Neural cell (in vitro differentiated cells): Measurements from ENCODE around the gene ZNF774. TPM values are rescaled to one million over a fixed set of nuclear protein-coding genes. Genes with fewer than 3 reads are reported as not detected.

Experiments used
- H2AFZ ChIP-seq: fragments of 200-600, 300-800 bp; sonication (generic), shearing (Covaris generic); 2 replicates; pipeline ENCODE4 v1.6.0; 2014; ENCODE audit warnings: low read depth, mild to moderate bottlenecking, antibody characterized with exemption, low read length, moderate library complexity
- H3F3A ChIP-seq: fragments of 200-600 bp; shearing (Covaris generic); 2 replicates; pipeline ENCODE4 v1.6.1; 2016; ENCODE audit warnings: mild to moderate bottlenecking, moderate library complexity, mixed read lengths, antibody characterized with exemption, low read length; ENCODE audit not compliant: insufficient read depth, poor library complexity, severe bottlenecking
- H3K27ac ChIP-seq: fragments of 200-600, 300-800 bp; sonication (generic), shearing (Covaris generic); 2 replicates; pipeline ENCODE4 v1.5.1; 2014; ENCODE audit warnings: mild to moderate bottlenecking, low read length, moderate library complexity
- H3K27me3 ChIP-seq: fragments of 300-800, 200-600 bp; sonication (generic), shearing (Covaris generic); 2 replicates; pipeline ENCODE4 v1.6.0; 2014; ENCODE audit warnings: mild to moderate bottlenecking, low read depth, low read length, moderate library complexity; ENCODE audit not compliant: insufficient read depth
- H3K36me3 ChIP-seq: fragments of 300-800, 200-600 bp; sonication (generic), shearing (Covaris generic); 2 replicates; pipeline ENCODE4 v1.5.1; 2014; ENCODE audit warnings: mild to moderate bottlenecking, antibody characterized with exemption, low read length, moderate library complexity; ENCODE audit not compliant: insufficient read depth
- H3K4me2 ChIP-seq: fragments of 300-800, 200-600 bp; sonication (generic), shearing (Covaris generic); 2 replicates; pipeline ENCODE4 v1.6.0; 2014; ENCODE audit warnings: mild to moderate bottlenecking, low read length
- H3K4me3 ChIP-seq: fragments of 300-800, 200-600 bp; sonication (generic), shearing (Covaris generic); 2 replicates; pipeline ENCODE4 v1.5.1; 2014; ENCODE audit warnings: mild to moderate bottlenecking, low read length, moderate library complexity
- H3K79me2 ChIP-seq: fragments of 200-600 bp; shearing (Covaris generic); replicated peaks from 2 replicates; pipeline ENCODE4 v1.6.0; 2014; ENCODE audit warnings: mild to moderate bottlenecking, low read length, moderate library complexity; ENCODE audit not compliant: insufficient read depth
- H3K9ac ChIP-seq: fragments of 300-800, 200-600 bp; sonication (generic), shearing (Covaris generic); 2 replicates; pipeline ENCODE4 v1.6.1; 2016; ENCODE audit warnings: mild to moderate bottlenecking, low read length, mixed read lengths
- H3K9me2 ChIP-seq: fragments of 200-600 bp; shearing (Covaris generic); 2 replicates; pipeline ENCODE4 v1.6.1; 2016; ENCODE audit warnings: mild to moderate bottlenecking, low read length, mixed read lengths; ENCODE audit not compliant: insufficient read depth
- H3K9me3 ChIP-seq: fragments of 200-600, 300-800 bp; sonication (generic), shearing (Covaris generic); 2 replicates; pipeline ENCODE4 v1.6.1; 2016; ENCODE audit warnings: mild to moderate bottlenecking, mixed run types, low read length, moderate library complexity, mixed read lengths
- H4K20me1 ChIP-seq: fragments of 200-600 bp; shearing (Covaris generic); 2 replicates; pipeline ENCODE4 v1.6.1; 2016; ENCODE audit warnings: mild to moderate bottlenecking, mixed run types; ENCODE audit not compliant: insufficient read depth
- CTCF ChIP-seq: fragments of 450-650 bp; IDR thresholded peaks from 2 replicates; pipeline ENCODE4 v1.5.1; 2014; ENCODE audit warnings: antibody characterized with exemption, mild to moderate bottlenecking, moderate library complexity; ENCODE audit not compliant: poor library complexity, severe bottlenecking
- EP300 ChIP-seq: fragments of 450-650 bp; conservative IDR thresholded peaks from 2 replicates; pipeline ENCODE4 v1.6.1; 2014; ENCODE audit warnings: antibody characterized with exemption, mild to moderate bottlenecking, moderate library complexity; ENCODE audit not compliant: poor library complexity, severe bottlenecking
- EZH2 ChIP-seq: fragments of 200-600, 300-800 bp; shearing (Covaris generic), sonication (generic); IDR thresholded peaks from 2 replicates; pipeline ENCODE4 v1.6.1; 2014; ENCODE audit warnings: antibody characterized with exemption, low read length, borderline replicate concordance, mild to moderate bottlenecking; ENCODE audit not compliant: insufficient read depth, poor library complexity, severe bottlenecking
- MXI1 ChIP-seq: fragments of 450-650 bp; conservative IDR thresholded peaks from 2 replicates; pipeline ENCODE4 v1.6.1; 2014; ENCODE audit warnings: antibody characterized with exemption, mild to moderate bottlenecking; ENCODE audit not compliant: poor library complexity, severe bottlenecking
- POLR2AphosphoS5 ChIP-seq: IDR thresholded peaks from 2 replicates; pipeline ENCODE4 v1.6.1; 2012
- RAD21 ChIP-seq: fragments of 450-650 bp; conservative IDR thresholded peaks from 2 replicates; pipeline ENCODE4 v1.6.1; 2014; ENCODE audit warnings: antibody characterized with exemption, mild to moderate bottlenecking, moderate library complexity
- SMC3 ChIP-seq: fragments of 450-650 bp; conservative IDR thresholded peaks from 2 replicates; pipeline ENCODE4 v1.6.1; 2014; ENCODE audit warnings: antibody characterized with exemption, mild to moderate bottlenecking, moderate library complexity; ENCODE audit not compliant: poor library complexity
- TAF1 ChIP-seq: IDR thresholded peaks from 2 replicates; pipeline ENCODE4 v1.6.1; 2012; ENCODE audit warnings: low read depth
- polyA plus RNA-seq: library from polyadenylated mRNA; depleted of rRNA; stranded (reverse); fragments of >200 nt; gene quantifications from 2 replicates; pipeline ENCODE4 v1.2.3, GENCODE V29; 2014
- TF ChIP-seq, protein P1 (sequence below): IDR thresholded peaks from 2 replicates; pipeline ENCODE4 v1.6.1; 2012; ENCODE audit warnings: borderline replicate concordance

Gene ZNF774
- polyA plus RNA-seq, 1 donor from 2014 or later, result 6.8 TPM

- TF ChIP-seq EP300, result no peak
- no peak for TF ChIP-seq RAD21
- no peak for TF ChIP-seq EZH2
- no peak for TF ChIP-seq TAF1
- no peak for TF ChIP-seq CTCF
- TF ChIP-seq, protein P1, sequence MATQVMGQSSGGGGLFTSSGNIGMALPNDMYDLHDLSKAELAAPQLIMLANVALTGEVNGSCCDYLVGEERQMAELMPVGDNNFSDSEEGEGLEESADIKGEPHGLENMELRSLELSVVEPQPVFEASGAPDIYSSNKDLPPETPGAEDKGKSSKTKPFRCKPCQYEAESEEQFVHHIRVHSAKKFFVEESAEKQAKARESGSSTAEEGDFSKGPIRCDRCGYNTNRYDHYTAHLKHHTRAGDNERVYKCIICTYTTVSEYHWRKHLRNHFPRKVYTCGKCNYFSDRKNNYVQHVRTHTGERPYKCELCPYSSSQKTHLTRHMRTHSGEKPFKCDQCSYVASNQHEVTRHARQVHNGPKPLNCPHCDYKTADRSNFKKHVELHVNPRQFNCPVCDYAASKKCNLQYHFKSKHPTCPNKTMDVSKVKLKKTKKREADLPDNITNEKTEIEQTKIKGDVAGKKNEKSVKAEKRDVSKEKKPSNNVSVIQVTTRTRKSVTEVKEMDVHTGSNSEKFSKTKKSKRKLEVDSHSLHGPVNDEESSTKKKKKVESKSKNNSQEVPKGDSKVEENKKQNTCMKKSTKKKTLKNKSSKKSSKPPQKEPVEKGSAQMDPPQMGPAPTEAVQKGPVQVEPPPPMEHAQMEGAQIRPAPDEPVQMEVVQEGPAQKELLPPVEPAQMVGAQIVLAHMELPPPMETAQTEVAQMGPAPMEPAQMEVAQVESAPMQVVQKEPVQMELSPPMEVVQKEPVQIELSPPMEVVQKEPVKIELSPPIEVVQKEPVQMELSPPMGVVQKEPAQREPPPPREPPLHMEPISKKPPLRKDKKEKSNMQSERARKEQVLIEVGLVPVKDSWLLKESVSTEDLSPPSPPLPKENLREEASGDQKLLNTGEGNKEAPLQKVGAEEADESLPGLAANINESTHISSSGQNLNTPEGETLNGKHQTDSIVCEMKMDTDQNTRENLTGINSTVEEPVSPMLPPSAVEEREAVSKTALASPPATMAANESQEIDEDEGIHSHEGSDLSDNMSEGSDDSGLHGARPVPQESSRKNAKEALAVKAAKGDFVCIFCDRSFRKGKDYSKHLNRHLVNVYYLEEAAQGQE, result no peak
- TF ChIP-seq MXI1, result no peak
- TF ChIP-seq POLR2AphosphoS5, result no peak
- no peak for TF ChIP-seq SMC3
- Histone ChIP-seq H3K9me3 (no peaks in the 10 kb centered on the region), H3K4me3 (no peak overlapping the region), H3K27ac (no peak overlapping the region), H2AFZ (no peak overlapping the region), H3K9me2 (no peaks in the 10 kb centered on the region), H3F3A (no peaks in the 10 kb centered on the region), H3K36me3 (no peaks in the 10 kb centered on the region), H3K27me3 (no peaks in the 10 kb centered on the region), H4K20me1 (no peaks in the 10 kb centered on the region), H3K79me2 (no peaks in the 10 kb centered on the region), H3K4me2 (no peak overlapping the region), H3K9ac (no peak overlapping the region)
Measured at GRCh38 chr15:90307661-90308060, 44.4 kb upstream of the ZNF774 start.

- H3K9me3 ChIP-seq, result no peaks in the 10 kb centered on the region
- no peak for TF ChIP-seq EZH2
- TF ChIP-seq EP300, result no peak
- TF ChIP-seq CTCF, result no peak
- TF ChIP-seq SMC3, result no peak
- no peak for TF ChIP-seq MXI1
- TF ChIP-seq POLR2AphosphoS5, result no peak
- TF ChIP-seq, protein P1, result no peak
- no peak for TF ChIP-seq RAD21
- no peak for TF ChIP-seq TAF1
- no peak overlapping the region for H3K4me2 ChIP-seq
- no peaks in the 10 kb centered on the region for H3F3A ChIP-seq
- H3K36me3 ChIP-seq, result no peaks in the 10 kb centered on the region
- H3K27me3 ChIP-seq, result no peaks in the 10 kb centered on the region
- no peaks in the 10 kb centered on the region for H4K20me1 ChIP-seq
- no peak overlapping the region for H3K27ac ChIP-seq
- peak overlapping the region; percentile 12 for H2AFZ ChIP-seq
- H3K9ac ChIP-seq, result no peak overlapping the region
- no peak overlapping the region for H3K4me3 ChIP-seq
- H3K79me2 ChIP-seq, result no peaks in the 10 kb centered on the region
- no peaks in the 10 kb centered on the region for H3K9me2 ChIP-seq
Measured at GRCh38 chr15:90309020-90309419, 43.1 kb upstream of the ZNF774 start.
